BJ (cell line): ENCODE results near the gene TNNC1. TPM values are rescaled to one million over a fixed set of nuclear protein-coding genes. Genes with fewer than 3 reads are reported as not detected.

ENCODE experiments used
- CTCF ChIA-PET: fragments of 350-600 bp; formaldehyde crosslinking; extraction: SDS; loops from one replicate; lab custom pipeline; 2021; ENCODE audit warnings: antibody characterized with exemption, inconsistent platforms; lab: Yijun Ruan, JAX
- POLR2A ChIA-PET: fragments of 300-600 bp; sonication (Branson Sonifier 250); formaldehyde crosslinking; extraction: SDS; loops from one replicate; lab custom pipeline; 2021; ENCODE audit warnings: antibody characterized with exemption; lab: Charles Lee
- DNase-seq: peaks from one replicate; pipeline ENCODE4 v3.0.0-alpha.2; 2011; ENCODE audit warnings: low read depth
- H3K27me3 ChIP-seq: 2 replicates; pipeline ENCODE4 v1.6.0; 2011; ENCODE audit warnings: low read length; ENCODE audit not compliant: control insufficient read depth, insufficient read depth
- H3K36me3 ChIP-seq: 2 replicates; pipeline ENCODE4 v1.5.1; 2011; ENCODE audit warnings: low read length; ENCODE audit not compliant: control insufficient read depth, insufficient read depth
- H3K4me3 ChIP-seq: 2 replicates; pipeline ENCODE4 v1.5.1; 2011; ENCODE audit warnings: low read depth, mild to moderate bottlenecking, control low read depth, low read length
- polyA plus RNA-seq: library from polyadenylated mRNA; depleted of rRNA; stranded (reverse); fragments of >200 nt; gene quantifications from 2 replicates; pipeline ENCODE4 v1.2.3, GENCODE V29; 2011
- TF ChIP-seq, protein P1 (sequence below): IDR thresholded peaks from 2 replicates; pipeline ENCODE4 v1.5.1; 2011; ENCODE audit warnings: low read depth, mild to moderate bottlenecking, control low read depth, inconsistent platforms, low read length, moderate library complexity; ENCODE audit not compliant: insufficient read depth

Gene TNNC1
- polyA plus RNA-seq, 1 experiment = 1.7 TPM

DNA sequence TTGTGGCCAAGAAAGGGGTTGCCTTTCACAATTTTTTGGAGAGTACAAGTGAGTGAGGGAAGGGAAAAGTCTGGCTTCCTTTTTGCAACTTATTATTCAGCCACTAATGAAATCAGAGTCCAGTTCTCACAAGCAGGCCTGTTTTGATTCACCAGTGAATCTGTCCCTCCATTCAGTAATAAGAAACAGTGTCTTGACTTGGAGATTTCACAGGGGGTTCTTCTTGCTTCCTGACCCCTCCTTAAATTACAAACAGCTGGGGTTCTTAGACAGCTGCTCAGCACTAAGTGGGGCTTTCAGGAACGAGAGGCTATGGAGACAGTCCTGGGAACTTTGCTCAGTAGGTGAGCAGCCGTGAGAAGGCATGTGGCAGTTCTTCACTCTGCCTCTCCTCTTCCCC is 33.5 kb downstream of the TNNC1 start:
- TF ChIP-seq, protein P1, sequence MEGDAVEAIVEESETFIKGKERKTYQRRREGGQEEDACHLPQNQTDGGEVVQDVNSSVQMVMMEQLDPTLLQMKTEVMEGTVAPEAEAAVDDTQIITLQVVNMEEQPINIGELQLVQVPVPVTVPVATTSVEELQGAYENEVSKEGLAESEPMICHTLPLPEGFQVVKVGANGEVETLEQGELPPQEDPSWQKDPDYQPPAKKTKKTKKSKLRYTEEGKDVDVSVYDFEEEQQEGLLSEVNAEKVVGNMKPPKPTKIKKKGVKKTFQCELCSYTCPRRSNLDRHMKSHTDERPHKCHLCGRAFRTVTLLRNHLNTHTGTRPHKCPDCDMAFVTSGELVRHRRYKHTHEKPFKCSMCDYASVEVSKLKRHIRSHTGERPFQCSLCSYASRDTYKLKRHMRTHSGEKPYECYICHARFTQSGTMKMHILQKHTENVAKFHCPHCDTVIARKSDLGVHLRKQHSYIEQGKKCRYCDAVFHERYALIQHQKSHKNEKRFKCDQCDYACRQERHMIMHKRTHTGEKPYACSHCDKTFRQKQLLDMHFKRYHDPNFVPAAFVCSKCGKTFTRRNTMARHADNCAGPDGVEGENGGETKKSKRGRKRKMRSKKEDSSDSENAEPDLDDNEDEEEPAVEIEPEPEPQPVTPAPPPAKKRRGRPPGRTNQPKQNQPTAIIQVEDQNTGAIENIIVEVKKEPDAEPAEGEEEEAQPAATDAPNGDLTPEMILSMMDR = no peak
- H3K36me3 ChIP-seq = no peaks in the 10 kb centered on the region
- no peak for DNase-seq
- ChIA-PET CTCF (interaction anchor here (1.2 to 6.9 kb wide), 4 partner anchors 8 to 200 kb away, joined by 3 to 49 read pairs (median 16); partner anchors contain the start of gene SEMA3G), POLR2A (no interaction called here)
- H3K27me3 ChIP-seq = no peaks in the 10 kb centered on the region
- no peak overlapping the region for H3K4me3 ChIP-seq

DNA sequence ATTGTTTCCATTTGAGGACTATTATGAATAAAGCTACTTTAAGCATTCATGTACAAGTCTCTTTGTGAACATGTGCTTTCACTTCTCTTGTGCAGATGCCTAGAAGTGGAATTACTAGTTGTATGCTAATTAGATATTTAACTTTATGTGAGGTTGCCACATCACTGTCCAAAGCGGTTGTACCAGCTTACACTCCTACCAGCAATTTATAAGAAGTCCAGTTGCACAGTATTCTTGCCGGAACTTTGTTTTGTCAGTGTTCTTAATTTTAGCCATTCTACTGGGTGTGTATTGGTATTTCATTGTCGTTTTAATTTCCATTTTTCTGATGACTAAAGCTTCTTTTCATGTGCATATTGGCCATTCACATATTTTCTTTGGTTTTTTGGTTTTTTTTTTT is 38.0 kb downstream of the TNNC1 start:
- TF ChIP-seq, protein P1 = no peak
- H3K27me3 ChIP-seq = no peaks in the 10 kb centered on the region
- no peak overlapping the region for H3K4me3 ChIP-seq
- ChIA-PET CTCF (interaction anchor here (0.7 to 1.2 kb wide), 3 partner anchors 9 to 32 kb away, joined by 3 to 4 read pairs (median 3); no protein-coding TSS in a partner anchor), POLR2A (no interaction called here)
- no peaks in the 10 kb centered on the region for H3K36me3 ChIP-seq
- DNase-seq = no peak

DNA sequence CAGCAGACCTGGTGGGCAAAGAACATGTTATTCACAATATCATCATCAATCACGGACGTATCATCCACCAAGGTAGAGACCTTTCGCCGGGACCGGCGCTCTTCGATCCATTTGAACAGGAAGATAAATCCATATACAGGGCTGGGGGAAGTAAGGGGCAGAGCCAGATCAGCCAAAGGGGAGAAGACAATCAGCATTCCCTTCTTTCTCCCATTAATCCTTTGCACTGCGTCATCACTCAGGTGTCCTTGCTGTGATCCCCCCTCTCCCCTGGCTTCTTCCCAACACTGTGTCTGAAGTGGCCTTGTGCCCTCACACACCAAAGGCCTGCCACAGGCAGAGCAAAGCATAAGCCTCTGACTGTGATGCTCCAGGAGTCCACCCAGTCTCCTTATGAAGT is 45.4 kb downstream of the TNNC1 start:
- DNase-seq = no peak
- Histone ChIP-seq H3K36me3 (peaks cover 38% of the 10 kb centered on the region), H3K4me3 (no peak overlapping the region), H3K27me3 (no peaks in the 10 kb centered on the region)
- CTCF ChIA-PET = no interaction called here
- POLR2A ChIA-PET = no interaction called here
- TF ChIP-seq, protein P1 = no peak

DNA sequence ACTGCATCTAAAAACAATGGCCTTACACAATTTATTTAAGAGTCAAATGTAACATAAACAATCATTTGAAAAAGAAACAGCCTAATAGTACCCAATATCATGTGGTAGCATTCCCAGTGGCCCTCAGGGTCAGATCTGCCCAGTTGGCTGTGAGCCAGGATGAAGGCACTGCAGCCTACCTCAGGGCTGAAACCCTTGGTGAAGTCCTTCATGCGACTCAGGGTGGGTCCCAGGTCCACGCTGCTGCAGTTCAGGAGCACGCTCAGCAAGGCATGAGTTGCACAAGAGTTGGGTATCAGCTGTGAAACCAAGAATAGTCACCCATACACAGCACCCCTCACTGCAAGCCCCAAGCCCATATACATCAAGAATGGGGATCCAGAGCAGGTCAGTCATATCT is 46.1 kb downstream of the TNNC1 start:
- CTCF ChIA-PET = no interaction called here

DNA sequence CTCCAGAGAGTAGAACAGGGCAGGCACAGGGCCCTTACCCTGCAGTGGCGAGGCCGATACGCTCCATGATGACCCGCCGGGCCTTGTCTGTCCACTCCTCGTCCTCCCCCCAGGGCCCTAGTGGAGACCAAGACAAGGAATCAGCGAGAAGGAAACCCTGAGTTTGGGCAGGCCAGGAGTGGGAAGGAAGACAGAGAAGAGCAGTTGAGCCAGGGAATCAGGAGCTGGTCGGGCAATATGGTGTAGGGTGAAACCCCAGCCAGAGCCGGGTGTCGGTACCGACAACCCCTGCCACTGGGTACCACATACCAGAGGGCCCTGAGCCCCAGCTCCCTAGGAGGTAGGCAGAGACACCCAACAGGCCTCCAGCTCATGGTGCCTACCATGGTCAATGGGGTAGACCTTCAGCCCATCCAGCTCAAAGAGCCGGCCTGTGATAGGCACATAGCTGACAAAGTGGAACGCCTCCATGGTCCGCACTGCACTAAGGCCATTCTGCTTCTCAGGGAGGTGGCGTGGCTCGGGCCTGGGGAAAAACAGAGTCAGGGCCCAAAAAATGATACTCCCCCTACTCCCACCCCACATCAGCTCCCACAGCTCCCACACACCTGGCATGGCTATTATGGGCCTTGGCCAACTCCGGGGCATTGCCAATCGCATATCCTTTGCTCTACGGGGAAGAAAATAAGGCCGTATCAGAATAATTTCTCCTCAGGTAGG is 46.9 kb downstream of the TNNC1 start:
- CTCF ChIA-PET = interaction anchor here (1.5 kb wide), 1 partner anchor 18 kb away, joined by 3 read pairs; no protein-coding TSS in a partner anchor
- POLR2A ChIA-PET = no interaction called here
- no peaks in the 10 kb centered on the region for H3K27me3 ChIP-seq
- TF ChIP-seq, protein P1 = no peak
- DNase-seq = no peak
- peaks cover 51% of the 10 kb centered on the region for H3K36me3 ChIP-seq
- no peak overlapping the region for H3K4me3 ChIP-seq

More for the DNA sequence above, 46.1 kb downstream of the TNNC1 start:
- TF ChIP-seq, protein P1 = no peak
- no peaks in the 10 kb centered on the region for H3K27me3 ChIP-seq
- POLR2A ChIA-PET = no interaction called here
- no peak for DNase-seq
- peaks cover 44% of the 10 kb centered on the region for H3K36me3 ChIP-seq
- H3K4me3 ChIP-seq = no peak overlapping the region
